Activated T-helper 17 cell treated with anti-CD3 and anti-CD28 coated beads, Interleukin-2, amount 50 U/mL, for 72 hours (primary cell): ENCODE results near the gene SRCIN1. TPM values are rescaled to one million over a fixed set of nuclear protein-coding genes. Genes with fewer than 3 reads are reported as not detected.
"Not testable (repeated sequence)": the region's sequence is repeated elsewhere in the genome, so short reads cannot be mapped to it uniquely, and the experiment has no call there.

ENCODE experiments used
- ATAC-seq: fragments of 150-1000 bp; cut with Tn5 transposase; replicated peaks from 2 replicates; pipeline ENCODE4 v1.10.0; 2021; ENCODE audit warnings: mild to moderate bottlenecking, moderate library complexity
- H3K27ac Mint-ChIP-seq: one replicate; pipeline ENCODE4 v1.8.0; 2022; ENCODE audit warnings: mixed read lengths
- H3K27me3 Mint-ChIP-seq: one replicate; pipeline ENCODE4 v1.8.0; 2022; ENCODE audit warnings: mixed read lengths
- H3K36me3 Mint-ChIP-seq: one replicate; pipeline ENCODE4 v1.8.0; 2022; ENCODE audit warnings: low read depth, mild to moderate bottlenecking, mixed read lengths
- H3K4me1 Mint-ChIP-seq: one replicate; pipeline ENCODE4 v1.8.0; 2022; ENCODE audit warnings: mixed read lengths
- H3K4me3 Mint-ChIP-seq: one replicate; pipeline ENCODE4 v1.8.0; 2022; ENCODE audit warnings: mild to moderate bottlenecking, mixed read lengths
- H3K9me3 Mint-ChIP-seq: one replicate; pipeline ENCODE4 v1.8.0; 2022; ENCODE audit warnings: mixed read lengths
- total RNA-seq, 2 donors: library from RNA; stranded (reverse); gene quantifications; one replicate each; pipeline ENCODE4 v1.2.3, GENCODE V29; 2022

The SRCIN1 gene
- total RNA-seq, 2 donors from 2014 or later, result 0.71 TPM; not detected in 1

DNA sequence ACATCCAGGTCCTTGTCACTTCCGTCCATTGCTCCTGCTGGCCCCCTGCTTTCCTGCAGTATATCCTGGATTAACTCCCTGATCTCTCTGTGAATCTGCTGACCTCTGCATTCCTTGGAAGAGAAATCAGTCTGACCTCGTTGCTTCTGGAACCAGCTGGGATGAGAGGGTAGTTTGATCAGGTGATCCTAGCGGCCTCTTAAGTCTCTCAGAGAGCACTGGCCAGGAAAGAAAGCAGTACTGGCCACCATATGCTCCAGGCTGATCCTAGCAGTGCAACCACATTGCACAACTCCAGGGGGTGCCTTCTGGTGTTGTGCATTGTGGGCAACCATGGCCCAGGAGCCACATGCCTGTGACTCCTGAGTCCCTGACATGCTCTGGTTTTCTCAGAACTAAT is 98.3 kb downstream of the SRCIN1 start:
- H3K9me3 Mint-ChIP-seq, result no peaks in the 10 kb centered on the region
- peaks cover 5% of the 10 kb centered on the region for H3K4me1 Mint-ChIP-seq
- no peak overlapping the region for H3K27ac Mint-ChIP-seq
- no peak for ATAC-seq
- peaks cover 40% of the 10 kb centered on the region for H3K27me3 Mint-ChIP-seq
- peaks cover 8% of the 10 kb centered on the region for H3K36me3 Mint-ChIP-seq
- H3K4me3 Mint-ChIP-seq, result no peak overlapping the region

DNA sequence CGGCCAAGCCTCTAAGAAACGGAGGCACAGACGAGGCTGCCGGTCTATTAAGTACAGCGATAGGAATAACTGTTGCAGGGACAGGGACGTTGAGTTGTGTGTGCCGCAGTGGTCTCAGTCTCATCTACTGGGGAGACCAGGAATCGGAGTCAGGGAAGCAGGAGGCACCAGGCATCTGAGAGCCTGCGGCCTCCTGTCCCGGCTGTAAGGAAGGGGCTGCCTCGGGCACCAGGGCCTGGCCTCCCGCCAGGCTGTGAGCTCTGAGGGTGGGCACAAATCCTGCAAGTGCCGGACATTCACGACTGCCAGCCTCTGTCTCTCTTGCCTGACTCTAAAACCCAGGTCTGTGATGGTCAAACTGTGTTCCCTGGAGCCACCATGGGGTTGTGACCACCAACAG is 101.5 kb downstream of the SRCIN1 start:
- H3K9me3 Mint-ChIP-seq, result no peaks in the 10 kb centered on the region
- peaks cover 21% of the 10 kb centered on the region for H3K27me3 Mint-ChIP-seq
- no peak overlapping the region for H3K4me3 Mint-ChIP-seq
- H3K4me1 Mint-ChIP-seq, result peaks cover under 1% of the 10 kb centered on the region
- no peak for ATAC-seq
- no peak overlapping the region for H3K27ac Mint-ChIP-seq
- peaks cover 3% of the 10 kb centered on the region for H3K36me3 Mint-ChIP-seq

DNA sequence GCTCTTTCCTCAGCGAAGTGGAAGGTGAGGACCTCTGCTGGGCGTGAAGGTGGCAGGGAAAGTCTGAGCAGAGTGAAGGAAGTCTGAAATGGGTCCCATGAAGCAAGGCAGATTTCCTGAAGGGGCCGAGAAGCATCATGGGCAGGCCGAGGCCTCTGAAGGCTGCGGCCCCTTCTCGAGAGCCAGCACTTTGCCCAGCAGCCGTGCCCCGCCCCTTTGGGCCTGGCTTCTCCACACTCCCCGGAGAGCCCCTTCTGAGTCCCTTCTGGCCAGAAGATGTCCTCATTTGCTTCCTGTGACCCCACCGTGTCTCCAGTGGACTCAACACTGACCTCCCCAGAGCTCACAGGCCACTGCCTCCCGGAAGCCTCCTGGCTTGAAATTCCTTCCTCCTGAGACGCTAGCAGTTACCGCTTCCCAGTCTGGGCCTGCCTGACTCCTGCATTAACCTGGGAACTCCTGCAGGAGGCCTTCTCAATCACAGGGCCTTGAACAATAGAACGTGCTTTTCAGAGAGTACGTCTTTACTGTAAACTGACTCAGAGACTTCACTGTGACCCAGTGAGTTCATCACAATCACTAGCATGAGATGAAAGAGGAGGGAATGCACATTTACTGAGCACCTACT is 102.4 kb downstream of the SRCIN1 start:
- H3K27me3 Mint-ChIP-seq, result peaks cover 14% of the 10 kb centered on the region
- ATAC-seq, H3K4me1 Mint-ChIP-seq, H3K36me3 Mint-ChIP-seq, H3K9me3 Mint-ChIP-seq, H3K27ac Mint-ChIP-seq, H3K4me3 Mint-ChIP-seq: not testable (repeated sequence)

DNA sequence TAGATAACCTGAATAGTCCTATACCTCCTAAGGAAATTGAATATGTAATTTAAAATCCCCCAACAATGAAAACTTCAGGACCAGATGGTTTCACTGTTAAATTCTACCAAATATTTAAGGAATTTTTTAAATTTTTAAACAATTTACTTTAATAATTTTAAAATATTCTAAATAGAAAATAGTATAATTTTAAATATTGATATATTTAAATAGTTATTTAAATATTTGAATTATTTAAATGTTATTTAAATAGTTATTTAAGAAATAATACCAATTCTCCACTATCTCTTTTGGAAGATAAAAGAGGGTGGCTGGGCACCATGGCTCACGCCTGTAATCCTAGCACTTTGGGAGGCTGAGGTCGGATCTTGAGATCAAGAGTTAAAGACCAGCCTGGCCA is 104.0 kb downstream of the SRCIN1 start:
- ATAC-seq, result not testable (repeated sequence)

DNA sequence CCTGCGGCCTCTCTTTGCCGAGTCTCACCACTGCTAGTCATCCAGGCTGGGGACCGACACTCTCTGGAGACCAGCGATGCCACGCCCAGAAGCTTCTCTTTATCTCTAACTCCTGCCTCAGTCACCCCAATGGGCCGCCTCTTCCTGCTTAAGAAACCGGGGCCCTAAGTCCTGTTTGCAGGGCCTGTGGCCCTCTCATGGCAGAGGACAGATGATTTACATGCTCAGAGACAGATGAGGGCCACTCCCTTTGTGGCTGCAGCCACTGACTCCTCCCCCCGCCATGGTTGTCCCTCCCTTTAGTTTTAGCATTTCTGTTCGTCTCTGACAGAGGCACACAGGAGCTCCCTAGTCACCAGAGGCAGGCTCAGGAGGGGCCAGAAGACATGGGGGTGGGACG is 106.5 kb downstream of the SRCIN1 start:
- not testable (repeated sequence) for H3K4me1 Mint-ChIP-seq, H3K27ac Mint-ChIP-seq, H3K36me3 Mint-ChIP-seq, H3K4me3 Mint-ChIP-seq, H3K9me3 Mint-ChIP-seq, H3K27me3 Mint-ChIP-seq, ATAC-seq

More for the DNA sequence above, 104.0 kb downstream of the SRCIN1 start:
- H3K4me1 Mint-ChIP-seq, H3K9me3 Mint-ChIP-seq, H3K36me3 Mint-ChIP-seq, H3K27ac Mint-ChIP-seq, H3K4me3 Mint-ChIP-seq, H3K27me3 Mint-ChIP-seq: not testable (repeated sequence)

DNA sequence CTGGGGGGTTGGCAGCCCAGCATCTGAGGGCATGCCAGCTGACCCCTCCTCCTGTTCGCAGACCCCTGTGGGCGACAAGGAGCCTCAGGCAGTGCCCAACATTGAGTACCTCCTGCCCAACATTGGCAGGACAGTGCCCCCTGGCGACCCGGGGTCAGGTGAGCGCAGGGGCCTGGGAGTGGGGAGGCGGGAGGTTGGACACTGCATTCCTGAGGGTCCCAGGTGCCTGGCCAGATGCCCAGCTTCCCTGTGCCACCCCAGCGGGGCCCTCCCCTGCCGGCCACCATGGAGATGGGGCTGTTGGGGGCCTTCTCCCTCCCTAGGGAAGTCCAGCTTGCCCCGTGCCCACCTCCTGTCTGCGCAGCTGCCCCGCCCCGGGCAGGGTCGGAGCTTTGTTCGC is 107.4 kb downstream of the SRCIN1 start:
- Mint-ChIP-seq H3K9me3 (no peaks in the 10 kb centered on the region), H3K4me3 (no peak overlapping the region), H3K36me3 (no peaks in the 10 kb centered on the region), H3K27ac (no peak overlapping the region), H3K27me3 (peaks cover 7% of the 10 kb centered on the region), H3K4me1 (no peaks in the 10 kb centered on the region)
- no peak for ATAC-seq

DNA sequence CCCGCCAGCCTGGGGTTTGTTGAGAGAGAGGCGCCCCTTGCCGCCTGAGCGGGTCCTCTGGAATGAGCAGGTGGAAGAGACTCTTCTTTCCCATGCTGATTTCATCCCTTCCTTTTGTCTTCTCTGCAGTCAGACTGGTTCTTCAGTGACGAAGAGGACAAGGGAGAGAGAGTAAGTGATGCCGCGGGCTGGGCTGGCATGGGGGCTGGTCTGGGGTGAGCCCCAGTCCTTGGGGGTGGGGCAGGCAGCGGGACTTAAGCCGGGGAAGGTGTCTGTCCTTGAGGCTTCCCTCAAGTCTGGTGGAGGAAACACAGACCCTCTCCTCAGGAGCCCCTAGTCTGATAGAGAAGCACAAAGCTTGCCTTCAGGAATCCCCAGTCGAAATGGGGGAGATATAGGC is 108.1 kb downstream of the SRCIN1 start:
- H3K27me3 Mint-ChIP-seq, H3K9me3 Mint-ChIP-seq, H3K27ac Mint-ChIP-seq, H3K4me3 Mint-ChIP-seq, ATAC-seq, H3K4me1 Mint-ChIP-seq, H3K36me3 Mint-ChIP-seq: not testable (repeated sequence)

DNA sequence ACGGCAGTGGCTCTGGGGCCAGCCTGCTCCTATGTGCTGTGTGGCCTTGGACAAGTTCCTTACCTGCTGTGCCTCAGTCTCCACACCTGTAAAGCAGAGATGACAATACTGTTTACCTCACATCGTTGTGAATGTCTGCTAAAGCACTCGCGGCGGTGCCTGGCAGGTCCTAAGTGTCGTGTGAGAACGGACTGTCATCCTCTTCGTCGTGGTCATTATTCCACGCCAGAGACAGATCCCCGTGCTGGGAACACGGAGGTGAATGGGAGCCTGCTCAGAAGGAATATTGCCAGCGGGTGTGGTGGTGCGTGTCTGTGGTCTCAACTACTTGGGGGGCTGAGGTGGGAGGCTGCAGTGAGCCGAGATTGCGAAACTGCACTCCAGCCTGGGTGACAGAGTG is 111.6 kb downstream of the SRCIN1 start:
- not testable (repeated sequence) for H3K27me3 Mint-ChIP-seq, H3K4me3 Mint-ChIP-seq, ATAC-seq, H3K36me3 Mint-ChIP-seq, H3K4me1 Mint-ChIP-seq, H3K27ac Mint-ChIP-seq, H3K9me3 Mint-ChIP-seq

DNA sequence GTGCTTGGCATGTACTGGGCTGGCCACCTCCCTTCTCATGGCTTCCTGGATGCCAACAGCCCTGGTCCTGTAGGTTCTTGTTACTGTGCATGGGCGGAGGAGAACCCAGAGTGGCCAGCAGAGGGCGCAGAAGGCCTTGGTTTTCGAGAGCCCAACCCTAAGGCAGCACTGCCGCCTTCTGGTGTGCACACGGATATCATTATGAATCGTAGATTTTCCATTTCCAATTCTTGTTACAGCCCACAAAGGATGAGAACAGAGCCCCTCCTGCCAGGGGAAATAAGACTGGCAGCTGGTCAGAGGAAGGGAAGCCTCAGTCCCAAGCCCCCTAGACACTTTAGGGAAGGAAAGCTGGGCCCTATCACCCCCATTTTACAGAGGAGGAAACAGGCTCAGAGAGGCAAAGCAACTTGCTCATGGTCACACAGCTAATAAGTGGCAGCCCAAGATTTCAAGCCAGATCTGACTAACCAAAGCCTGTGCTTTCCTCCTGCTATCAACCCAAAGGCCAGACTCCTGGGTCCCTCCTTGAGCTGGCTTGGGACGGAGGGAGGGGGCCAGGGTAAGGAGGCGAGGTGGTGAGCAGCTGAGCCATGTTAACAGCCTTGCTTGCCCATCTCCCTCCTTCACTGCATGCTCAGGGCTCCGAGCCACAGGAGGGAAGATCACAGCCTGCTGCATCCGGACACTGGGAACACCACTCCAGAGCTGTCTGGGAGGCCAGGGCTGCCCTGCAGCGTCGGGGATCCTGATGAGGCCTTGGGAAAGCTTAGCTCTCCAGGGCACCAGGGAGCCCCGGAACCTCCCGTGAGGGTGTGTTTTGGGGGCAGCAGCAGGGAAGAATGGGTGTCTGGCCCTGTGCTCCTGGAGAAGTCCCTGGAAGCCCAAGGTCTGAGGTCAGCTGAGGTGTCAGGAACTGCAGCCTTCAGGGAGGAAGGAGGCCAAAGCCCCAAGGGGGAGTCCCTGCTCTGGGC is 113.4 kb downstream of the SRCIN1 start:
- not testable (repeated sequence) for H3K27ac Mint-ChIP-seq, H3K4me3 Mint-ChIP-seq, H3K36me3 Mint-ChIP-seq, H3K27me3 Mint-ChIP-seq, H3K9me3 Mint-ChIP-seq, H3K4me1 Mint-ChIP-seq
- peak; percentile 82 for ATAC-seq

DNA sequence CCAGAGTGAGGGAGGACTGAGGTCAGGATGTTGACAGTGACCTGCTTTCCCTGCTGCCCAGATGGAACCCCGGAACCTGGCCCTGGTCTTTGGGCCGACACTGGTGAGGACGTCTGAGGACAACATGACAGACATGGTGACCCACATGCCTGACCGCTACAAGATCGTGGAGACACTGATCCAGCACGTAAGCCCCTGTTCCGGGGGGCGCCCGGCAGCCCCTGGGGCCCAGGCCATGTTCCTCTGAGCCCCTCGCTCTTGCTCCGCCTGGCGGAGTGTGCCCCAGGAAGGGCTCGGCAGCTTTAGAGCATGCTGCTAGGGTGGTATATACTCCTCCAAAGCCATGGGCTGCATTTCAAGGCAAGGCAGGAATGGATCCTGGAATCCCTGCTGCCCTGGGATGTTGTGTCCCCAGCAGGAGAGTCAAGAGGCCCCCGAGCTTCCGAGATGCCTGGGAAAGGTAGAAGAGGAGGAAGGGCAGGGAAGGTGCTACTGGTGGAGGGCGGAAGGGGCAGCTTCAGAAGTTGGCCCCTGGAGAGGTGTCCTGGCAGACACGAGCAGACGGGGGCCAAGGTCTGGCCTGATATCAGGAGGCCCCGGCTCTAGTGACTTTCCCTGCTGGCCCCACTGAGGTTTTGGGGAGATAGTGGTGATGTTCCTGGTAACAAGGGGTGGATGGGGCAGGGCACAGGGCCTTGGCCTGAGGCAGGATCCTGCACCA is 114.2 kb downstream of the SRCIN1 start:
- not testable (repeated sequence) for H3K36me3 Mint-ChIP-seq, H3K27ac Mint-ChIP-seq, H3K4me1 Mint-ChIP-seq, H3K4me3 Mint-ChIP-seq, H3K9me3 Mint-ChIP-seq, H3K27me3 Mint-ChIP-seq, ATAC-seq

DNA sequence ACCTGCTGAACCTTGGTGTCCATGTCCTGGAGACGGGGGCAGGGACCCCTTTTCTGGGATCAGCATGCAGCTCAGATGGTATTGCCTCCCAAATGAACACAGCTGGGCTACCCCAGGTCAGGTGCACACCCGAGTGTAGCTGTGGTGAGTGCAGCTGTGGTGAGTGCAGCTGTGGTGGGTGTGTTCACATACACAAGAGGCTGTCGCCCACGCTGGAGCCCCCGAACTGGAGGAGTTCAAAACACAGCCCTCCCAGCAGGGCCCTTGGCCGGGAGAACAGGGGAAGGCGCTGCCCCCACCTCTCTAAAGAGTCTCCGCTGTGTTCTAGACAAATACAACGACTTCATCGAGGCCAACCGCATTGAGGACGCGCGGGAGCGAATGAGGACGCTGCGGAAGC is 116.0 kb downstream of the SRCIN1 start:
- H3K27me3 Mint-ChIP-seq, H3K4me3 Mint-ChIP-seq, H3K36me3 Mint-ChIP-seq, H3K4me1 Mint-ChIP-seq, ATAC-seq, H3K27ac Mint-ChIP-seq, H3K9me3 Mint-ChIP-seq: not testable (repeated sequence)

DNA sequence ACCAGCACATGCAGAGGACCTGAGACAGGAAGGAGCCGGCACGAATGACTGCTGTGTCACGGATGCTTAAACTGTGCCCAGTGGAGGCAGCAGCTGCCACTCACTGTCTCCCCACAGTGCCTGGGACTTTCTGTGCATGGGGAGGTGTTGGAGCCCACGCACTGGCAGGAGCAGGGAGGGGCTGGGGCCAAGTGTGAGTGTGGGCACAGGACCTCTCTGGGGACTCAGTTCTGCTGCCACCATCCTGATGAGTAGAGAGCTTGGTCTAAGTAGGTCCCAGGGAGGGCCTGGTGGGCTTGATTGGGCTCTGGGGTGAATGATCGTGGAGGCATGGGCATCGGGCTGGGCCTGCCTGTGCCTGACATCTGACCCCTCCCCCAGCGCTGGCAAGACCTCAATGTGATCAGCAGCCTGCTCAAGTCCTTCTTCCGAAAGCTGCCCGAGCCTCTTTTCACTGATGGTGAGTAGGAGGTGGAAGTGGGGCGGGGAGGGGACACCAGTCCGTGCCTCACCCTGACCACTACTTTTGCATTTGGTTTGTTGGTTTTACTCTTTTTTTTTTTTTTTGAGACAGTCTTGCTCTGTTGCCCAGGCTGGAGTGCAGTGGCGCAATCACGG is 120.0 kb downstream of the SRCIN1 start:
- peak; percentile 89 for ATAC-seq
- Mint-ChIP-seq H3K27ac (peak overlapping the region; percentile 64), H3K4me3 (peak overlapping the region; percentile 65)
- not testable (repeated sequence) for H3K9me3 Mint-ChIP-seq, H3K36me3 Mint-ChIP-seq, H3K27me3 Mint-ChIP-seq, H3K4me1 Mint-ChIP-seq

DNA sequence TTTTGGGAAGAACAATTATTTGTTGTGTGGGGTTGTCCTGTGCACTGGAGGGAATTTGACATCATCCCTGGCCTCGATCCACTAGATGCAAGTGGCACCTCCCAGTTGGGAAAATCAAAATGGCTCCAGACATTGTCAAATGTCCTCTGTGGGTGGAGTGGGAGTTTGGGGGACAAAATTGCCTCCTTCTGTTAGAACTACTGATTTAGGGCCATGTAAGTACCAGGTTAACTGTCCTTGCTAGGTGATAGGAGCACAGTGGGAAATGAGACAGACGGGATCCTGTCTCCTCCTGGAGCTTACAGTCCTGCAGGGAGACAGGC is 120.6 kb downstream of the SRCIN1 start:
- Mint-ChIP-seq H3K4me3 (peak overlapping the region; percentile 65), H3K27ac (peak overlapping the region; percentile 64)

DNA sequence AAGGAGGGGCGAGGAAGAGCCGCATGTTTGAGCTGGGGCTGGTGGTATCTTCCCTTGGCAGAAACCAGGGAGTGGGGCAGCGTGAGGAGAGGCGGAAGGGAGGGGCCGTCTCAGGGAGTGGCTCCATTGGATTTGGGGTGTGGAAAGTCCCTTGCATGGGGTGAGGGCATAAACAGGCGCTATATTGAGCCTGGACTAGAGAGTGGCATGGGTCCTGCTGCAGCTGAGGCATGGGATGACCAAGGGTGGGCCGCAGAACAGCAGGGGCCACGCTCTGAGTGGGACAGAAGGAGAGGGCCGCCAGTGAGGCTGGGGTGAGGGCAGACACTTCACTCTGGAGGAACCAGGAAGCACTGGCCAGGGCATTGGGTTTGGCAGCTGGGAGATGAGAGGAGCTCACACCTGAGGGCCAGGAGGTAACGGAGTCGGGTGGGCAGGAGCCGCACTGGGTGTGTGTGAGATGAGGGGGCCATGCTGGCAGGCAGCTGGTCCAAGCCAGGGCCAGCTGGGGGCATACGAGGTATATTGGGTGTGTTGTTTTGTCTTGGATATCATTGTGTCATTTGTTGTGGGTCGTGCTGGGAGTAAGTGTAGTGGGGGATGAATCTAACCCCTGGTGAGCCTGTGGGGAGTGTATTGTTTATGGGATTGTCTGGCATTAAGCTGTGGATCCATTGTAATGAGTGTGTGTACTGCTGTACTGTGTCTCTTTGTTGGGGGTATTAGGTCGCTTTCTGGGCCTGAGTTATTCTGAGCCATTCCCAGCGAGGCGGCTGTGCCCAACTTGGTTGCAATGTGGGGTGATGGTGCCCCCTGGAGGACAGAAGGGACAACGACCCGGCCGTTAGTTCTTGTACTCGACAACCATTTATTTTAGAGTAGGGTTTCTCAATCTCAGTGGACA is 121.3 kb downstream of the SRCIN1 start:
- ATAC-seq, result peak; percentile 71
- H3K4me1 Mint-ChIP-seq, H3K36me3 Mint-ChIP-seq, H3K9me3 Mint-ChIP-seq, H3K27me3 Mint-ChIP-seq: not testable (repeated sequence)
- Mint-ChIP-seq H3K27ac (peak overlapping the region; percentile 64), H3K4me3 (peak overlapping the region; percentile 65)

More for the DNA sequence above, 120.6 kb downstream of the SRCIN1 start:
- Mint-ChIP-seq H3K4me1 (peaks cover 9% of the 10 kb centered on the region), H3K27me3 (no peaks in the 10 kb centered on the region), H3K36me3 (no peaks in the 10 kb centered on the region), H3K9me3 (no peaks in the 10 kb centered on the region)
- no peak for ATAC-seq
